Left ventricle myocardium inferior (tissue), 1 donor: Measurements from ENCODE around the gene DOCK4. TPM values are rescaled to one million over a fixed set of nuclear protein-coding genes. Genes with fewer than 3 reads are reported as not detected.

Experiments used
- DNase-seq: peaks from one replicate; pipeline ENCODE4 v3.0.0-alpha.2; 2020
- H3K27ac ChIP-seq: fragments of 200-600 bp; replicated peaks from 2 replicates; pipeline ENCODE4 v1.8.0; 2021
- H3K27me3 ChIP-seq: fragments of 200-600 bp; 2 replicates; pipeline ENCODE4 v1.8.0; 2021; ENCODE audit warnings: low read depth
- H3K36me3 ChIP-seq: fragments of 200-600 bp; 2 replicates; pipeline ENCODE4 v1.8.0; 2021
- H3K4me1 ChIP-seq: fragments of 200-600 bp; 2 replicates; pipeline ENCODE4 v1.8.0; 2021
- H3K4me3 ChIP-seq: fragments of 200-600 bp; 2 replicates; pipeline ENCODE4 v1.8.0; 2021; ENCODE audit warnings: mild to moderate bottlenecking, moderate library complexity
- H3K9me3 ChIP-seq: fragments of 200-600 bp; replicated peaks from 2 replicates; pipeline ENCODE4 v1.8.0; 2021
- intact Hi-C: fragments of 100-400 bp; cut with micrococcal nuclease; formaldehyde crosslinking; loops from one replicate; pipeline ENCODE4 v1.11.0; 2022
- total RNA-seq: library from RNA; stranded (reverse); fragmentation: NEBNext Ultra II Directional; extraction: Animal tissue kit (Norgen Biotek cat#: 25700); gene quantifications from one replicate; pipeline ENCODE4 v1.2.1, GENCODE V29; 2021
- TF ChIP-seq, protein P1 (sequence below): fragments of 200-600 bp; IDR thresholded peaks from 2 replicates; pipeline ENCODE4 v1.8.0; 2021; ENCODE audit warnings: antibody characterized with exemption, mild to moderate bottlenecking, borderline replicate concordance
- donor health status: DM: no; HTN: yes; CAD: no; lungs with severe emphysema.

DOCK4 gene
- total RNA-seq, 1 donor from 2014 or later, result 15.2 TPM

DNA sequence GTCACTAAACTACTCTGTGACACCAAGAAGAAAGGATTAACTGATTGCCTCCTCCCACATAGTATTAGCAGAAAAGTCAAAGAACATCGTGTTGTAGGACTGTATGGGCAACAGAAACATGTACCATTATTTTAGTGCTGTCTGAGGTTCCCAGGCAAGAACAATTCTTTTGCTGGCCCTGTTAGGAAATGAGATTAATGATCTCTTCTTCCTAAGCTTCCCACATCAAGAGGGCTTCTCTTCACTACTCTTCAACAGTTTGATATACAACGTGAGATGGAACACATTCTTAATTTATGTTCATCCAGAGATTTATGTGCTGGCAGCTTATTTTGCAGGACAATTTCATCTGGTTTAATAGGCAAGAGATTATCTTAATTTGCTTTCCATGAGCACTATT is 219.6 kb downstream of the DOCK4 start:
- peak overlapping the region; percentile 72 for H3K27ac ChIP-seq
- TF ChIP-seq, protein P1, sequence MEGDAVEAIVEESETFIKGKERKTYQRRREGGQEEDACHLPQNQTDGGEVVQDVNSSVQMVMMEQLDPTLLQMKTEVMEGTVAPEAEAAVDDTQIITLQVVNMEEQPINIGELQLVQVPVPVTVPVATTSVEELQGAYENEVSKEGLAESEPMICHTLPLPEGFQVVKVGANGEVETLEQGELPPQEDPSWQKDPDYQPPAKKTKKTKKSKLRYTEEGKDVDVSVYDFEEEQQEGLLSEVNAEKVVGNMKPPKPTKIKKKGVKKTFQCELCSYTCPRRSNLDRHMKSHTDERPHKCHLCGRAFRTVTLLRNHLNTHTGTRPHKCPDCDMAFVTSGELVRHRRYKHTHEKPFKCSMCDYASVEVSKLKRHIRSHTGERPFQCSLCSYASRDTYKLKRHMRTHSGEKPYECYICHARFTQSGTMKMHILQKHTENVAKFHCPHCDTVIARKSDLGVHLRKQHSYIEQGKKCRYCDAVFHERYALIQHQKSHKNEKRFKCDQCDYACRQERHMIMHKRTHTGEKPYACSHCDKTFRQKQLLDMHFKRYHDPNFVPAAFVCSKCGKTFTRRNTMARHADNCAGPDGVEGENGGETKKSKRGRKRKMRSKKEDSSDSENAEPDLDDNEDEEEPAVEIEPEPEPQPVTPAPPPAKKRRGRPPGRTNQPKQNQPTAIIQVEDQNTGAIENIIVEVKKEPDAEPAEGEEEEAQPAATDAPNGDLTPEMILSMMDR, result no peak
- H3K27me3 ChIP-seq, result no peaks in the 10 kb centered on the region
- H3K9me3 ChIP-seq, result no peaks in the 10 kb centered on the region
- H3K36me3 ChIP-seq, result peaks cover 30% of the 10 kb centered on the region
- H3K4me3 ChIP-seq, result no peak overlapping the region
- DNase-seq, result no peak
- intact Hi-C loops, result no loop called here
- H3K4me1 ChIP-seq, result peaks cover 20% of the 10 kb centered on the region

DNA sequence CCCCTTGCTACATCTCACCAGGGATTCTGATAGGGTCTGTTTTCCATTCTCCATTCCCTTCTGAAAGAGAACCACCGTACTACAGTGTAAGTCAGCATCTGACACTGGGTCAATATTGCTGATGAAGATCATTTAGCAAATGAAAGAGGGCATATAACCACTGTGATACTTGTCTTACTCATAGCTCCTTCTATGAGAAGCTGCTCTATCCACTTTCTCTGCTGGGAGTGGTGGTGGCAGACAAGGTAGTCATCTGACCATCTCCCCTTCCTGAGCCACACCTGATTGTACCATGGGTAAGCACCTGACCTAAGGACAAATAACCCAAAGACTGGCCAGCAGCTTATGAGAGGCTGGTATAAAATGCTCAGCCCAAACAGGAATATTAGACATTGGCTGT is 220.4 kb downstream of the DOCK4 start:
- TF ChIP-seq, protein P1, result no peak
- Histone ChIP-seq H3K4me1 (peaks cover 20% of the 10 kb centered on the region), H3K27ac (peak overlapping the region; percentile 72), H3K27me3 (no peaks in the 10 kb centered on the region), H3K36me3 (peaks cover 30% of the 10 kb centered on the region), H3K4me3 (no peak overlapping the region), H3K9me3 (no peaks in the 10 kb centered on the region)
- intact Hi-C loops, result no loop called here
- DNase-seq, result no peak

DNA sequence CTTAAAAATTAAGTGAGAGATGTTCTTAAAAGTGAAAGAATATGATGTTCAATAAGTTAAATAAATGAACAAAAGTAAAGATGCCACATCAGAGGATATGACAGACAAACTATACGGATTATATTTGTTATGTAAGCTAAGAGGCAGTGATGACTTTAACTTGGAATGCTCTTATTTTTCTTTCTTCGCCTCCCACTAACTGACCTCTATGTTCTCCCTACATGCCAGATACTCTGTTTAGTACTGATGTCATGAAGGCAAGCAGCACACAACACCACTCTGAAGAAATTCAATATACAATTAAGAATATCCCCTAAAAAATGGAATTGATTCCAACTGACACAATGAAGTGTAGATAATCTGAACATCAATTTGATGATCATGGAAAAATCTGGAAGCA is 223.4 kb downstream of the DOCK4 start:
- no peaks in the 10 kb centered on the region for H3K27me3 ChIP-seq
- peaks cover 18% of the 10 kb centered on the region for H3K4me1 ChIP-seq
- no peak overlapping the region for H3K4me3 ChIP-seq
- H3K9me3 ChIP-seq, result no peaks in the 10 kb centered on the region
- H3K36me3 ChIP-seq, result peaks cover 22% of the 10 kb centered on the region
- H3K27ac ChIP-seq, result no peak overlapping the region
- TF ChIP-seq, protein P1, result no peak
- DNase-seq, result no peak
- intact Hi-C loops, result no loop called here

DNA sequence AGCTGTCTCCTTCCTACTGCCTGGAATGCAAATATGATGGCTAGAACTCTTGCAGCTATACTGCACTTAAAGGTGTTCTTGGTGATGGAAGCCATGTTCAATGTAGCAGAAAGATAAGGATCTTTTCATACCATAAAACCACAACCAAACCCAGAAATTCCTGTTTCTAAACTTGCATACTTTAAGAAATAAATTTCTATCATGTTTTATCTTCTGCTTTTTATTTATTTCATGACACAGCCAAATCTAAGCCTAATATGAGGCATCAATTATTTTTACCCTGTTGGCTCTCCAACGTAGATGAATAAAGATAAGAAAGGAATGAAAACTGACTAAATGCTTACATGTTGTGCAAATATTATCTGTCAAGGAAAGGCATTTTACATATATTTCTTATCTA is 224.1 kb downstream of the DOCK4 start:
- no peak for DNase-seq
- no peaks in the 10 kb centered on the region for H3K27me3 ChIP-seq
- H3K9me3 ChIP-seq, result no peaks in the 10 kb centered on the region
- intact Hi-C loops, result no loop called here
- peaks cover 23% of the 10 kb centered on the region for H3K4me1 ChIP-seq
- no peak overlapping the region for H3K4me3 ChIP-seq
- H3K27ac ChIP-seq, result no peak overlapping the region
- TF ChIP-seq, protein P1, result no peak
- H3K36me3 ChIP-seq, result peaks cover 20% of the 10 kb centered on the region

DNA sequence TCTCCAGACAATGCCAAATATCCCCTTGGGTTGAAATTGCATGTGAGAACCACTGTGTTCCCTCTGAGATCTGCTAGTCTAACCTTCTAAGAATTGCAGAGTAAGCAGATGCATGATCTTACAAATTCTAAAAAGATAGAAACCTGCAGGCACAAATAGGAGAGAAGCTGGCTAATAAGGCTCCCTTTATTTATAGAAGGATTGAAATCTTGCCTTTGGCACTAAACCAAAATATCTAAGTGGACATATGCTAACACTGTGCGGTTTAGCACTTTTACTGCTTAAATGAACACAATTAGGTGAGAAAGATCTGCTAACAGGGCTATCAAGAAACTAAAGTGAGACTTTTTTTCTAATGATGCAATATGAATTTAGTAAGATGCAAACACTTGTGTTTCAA is 225.5 kb downstream of the DOCK4 start:
- no peaks in the 10 kb centered on the region for H3K9me3 ChIP-seq
- H3K27ac ChIP-seq, result no peak overlapping the region
- TF ChIP-seq, protein P1, result no peak
- intact Hi-C loops, result no loop called here
- H3K36me3 ChIP-seq, result peaks cover 28% of the 10 kb centered on the region
- H3K4me3 ChIP-seq, result no peak overlapping the region
- peaks cover 10% of the 10 kb centered on the region for H3K4me1 ChIP-seq
- DNase-seq, result no peak
- no peaks in the 10 kb centered on the region for H3K27me3 ChIP-seq

DNA sequence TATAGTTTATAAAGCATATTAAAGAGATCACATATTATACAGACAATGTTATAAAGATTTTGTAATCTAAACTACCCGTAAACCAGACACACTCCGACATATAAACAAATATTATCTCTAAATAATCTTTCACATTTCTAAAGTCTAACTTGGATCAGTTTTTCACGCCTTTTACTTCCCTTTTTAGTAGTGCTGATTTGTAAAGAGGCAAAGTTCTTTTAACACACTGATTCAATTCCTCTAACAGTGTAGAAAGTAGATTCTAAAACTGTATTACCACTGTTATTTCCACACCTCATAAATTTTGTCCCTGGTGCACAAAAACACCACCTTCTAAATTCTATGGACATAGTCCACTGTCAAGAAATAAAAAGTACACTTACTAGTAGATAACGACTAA is 230.9 kb downstream of the DOCK4 start:
- TF ChIP-seq, protein P1, result no peak
- Histone ChIP-seq H3K4me3 (no peak overlapping the region), H3K36me3 (peaks cover 20% of the 10 kb centered on the region), H3K4me1 (peaks cover 20% of the 10 kb centered on the region), H3K9me3 (no peaks in the 10 kb centered on the region), H3K27me3 (no peaks in the 10 kb centered on the region), H3K27ac (no peak overlapping the region)
- intact Hi-C loops, result no loop called here
- DNase-seq, result no peak
